HS-5 (cell line): ENCODE measurements around the gene CORIN.
"Not testable (repeated sequence)": the region's sequence is repeated elsewhere in the genome, so short reads cannot be mapped to it uniquely, and the experiment has no call there.

Source experiments
- DNase-seq: peaks from one replicate; pipeline ENCODE4 v3.0.0-alpha.2; 2012; ENCODE audit warnings: low read depth

CORIN gene

DNA sequence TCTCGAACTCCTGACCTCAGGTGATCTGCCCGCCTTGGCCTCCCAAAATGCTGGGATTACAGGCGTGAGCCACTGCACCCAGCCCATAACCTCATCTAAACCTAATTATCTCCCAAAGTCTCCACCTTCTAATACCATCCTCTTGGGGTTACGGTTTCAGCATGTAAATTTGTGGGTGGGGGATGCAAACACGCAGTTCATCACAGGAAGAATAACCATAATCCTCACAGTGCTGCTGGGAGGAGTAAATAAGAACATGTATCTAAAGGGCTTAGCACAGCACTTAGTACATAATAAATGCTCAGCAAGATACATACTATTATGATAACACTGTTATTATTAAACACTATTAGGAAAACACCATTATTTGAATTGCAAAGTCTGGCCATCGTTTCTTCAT lies 116.4 kb downstream of the CORIN start:
- no peak for DNase-seq

DNA sequence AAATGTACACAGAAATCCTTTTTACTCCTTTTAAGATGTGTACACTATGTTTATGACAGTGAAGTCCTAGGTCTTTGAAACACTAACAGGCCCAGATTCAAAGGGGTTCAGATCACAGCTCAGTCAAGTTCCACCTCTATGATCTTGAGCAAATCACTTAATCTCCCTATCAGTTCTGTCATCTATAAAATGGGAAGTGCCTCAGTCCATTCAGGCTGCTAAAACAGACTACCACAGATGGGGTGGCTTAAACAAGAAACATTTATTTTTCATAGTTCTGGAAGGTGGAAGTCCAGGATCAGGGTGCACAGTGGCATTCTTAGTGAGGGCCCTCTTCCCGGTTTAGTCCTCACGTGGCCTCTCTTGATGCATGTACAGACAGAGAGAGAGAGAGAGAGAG lies 117.1 kb downstream of the CORIN start:
- DNase-seq: no peak

DNA sequence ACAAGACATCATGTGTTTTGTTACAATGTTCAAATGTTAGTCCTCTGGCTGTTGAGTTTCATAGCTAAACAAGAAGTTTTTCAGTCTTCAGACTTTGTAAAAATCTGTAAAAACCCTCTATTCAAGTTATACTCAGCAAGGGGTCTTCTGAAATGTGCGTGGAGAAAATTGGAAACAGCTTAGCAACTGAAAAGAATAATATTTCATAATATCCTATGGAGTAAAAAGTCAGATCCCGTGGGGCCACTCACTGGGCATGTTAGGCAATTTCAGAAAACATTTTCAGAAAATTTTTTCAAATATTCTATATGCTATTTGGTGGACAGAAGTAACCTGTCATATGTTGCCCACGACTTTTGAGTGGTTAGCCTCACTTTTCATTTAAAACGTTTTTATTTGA lies 118.3 kb downstream of the CORIN start:
- DNase-seq: no peak

DNA sequence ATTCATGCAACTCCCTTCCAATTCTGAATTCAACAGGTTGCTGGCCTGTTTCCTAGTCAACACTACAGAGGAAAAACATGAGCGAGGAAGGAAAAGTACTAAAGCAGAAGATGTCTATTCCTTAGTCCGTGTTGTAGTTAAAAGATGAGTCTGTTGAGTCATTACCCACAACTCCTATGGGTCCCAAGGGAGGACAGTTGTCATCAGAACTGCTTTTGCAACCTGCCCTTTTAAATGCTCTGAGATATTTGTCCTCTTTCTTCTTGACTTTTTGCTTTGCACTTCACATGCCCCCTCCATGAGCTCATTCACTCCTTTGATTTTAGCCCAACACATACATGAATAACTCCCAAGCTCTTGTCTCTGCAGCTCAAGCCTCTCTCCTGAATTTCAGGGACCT lies 119.2 kb downstream of the CORIN start:
- DNase-seq: no peak

DNA sequence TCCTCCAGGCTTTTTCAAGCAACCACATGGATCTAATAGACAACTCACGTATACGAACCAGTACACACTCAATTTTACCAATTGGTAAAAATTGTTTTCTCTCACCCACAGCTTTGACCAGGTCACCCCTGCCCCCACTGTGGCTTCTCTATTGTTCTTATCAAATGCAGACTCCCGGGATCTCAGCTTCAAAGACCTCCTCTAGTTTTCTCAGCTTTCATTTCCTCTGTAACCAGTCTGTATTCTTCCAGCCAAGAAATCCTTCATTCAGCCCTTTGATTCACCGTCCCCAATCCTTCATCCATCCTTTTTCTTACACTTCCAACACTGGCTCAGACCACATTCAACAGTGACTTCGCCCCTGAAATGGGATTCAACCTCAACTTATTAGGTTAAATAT lies 120.7 kb downstream of the CORIN start:
- DNase-seq: no peak

DNA sequence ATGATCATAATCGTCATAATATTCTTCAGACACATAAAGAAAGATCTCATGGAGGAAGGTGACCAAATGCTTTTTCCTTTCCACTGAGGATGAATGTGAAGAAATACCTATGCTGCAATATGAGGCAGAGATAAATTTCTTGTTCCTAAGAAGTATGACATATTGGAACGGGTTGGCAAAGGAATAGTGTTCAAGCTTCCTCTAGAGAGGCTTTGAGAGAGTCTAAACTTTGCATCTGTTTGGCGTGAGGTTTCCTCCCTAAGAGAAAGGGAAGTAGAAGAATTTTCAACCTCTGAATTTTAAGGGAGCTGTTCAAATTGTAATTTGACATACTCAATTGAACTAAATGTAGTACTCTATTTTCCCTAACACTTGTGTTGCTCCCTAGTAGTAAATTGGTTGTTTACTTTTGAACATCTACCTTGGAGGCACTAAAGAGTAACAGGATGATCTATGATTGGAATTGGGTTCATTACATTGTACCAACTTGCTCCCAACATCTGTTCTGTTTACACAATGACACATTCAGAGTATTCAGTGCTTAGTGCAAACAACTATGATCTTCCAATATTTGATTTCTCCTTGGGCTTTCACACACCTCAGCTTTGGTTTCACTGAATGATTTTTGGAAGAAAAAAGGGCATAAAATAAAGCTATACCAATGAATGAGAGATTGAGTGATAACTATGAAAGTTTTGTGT lies 122.0 kb downstream of the CORIN start:
- no peak for DNase-seq

DNA sequence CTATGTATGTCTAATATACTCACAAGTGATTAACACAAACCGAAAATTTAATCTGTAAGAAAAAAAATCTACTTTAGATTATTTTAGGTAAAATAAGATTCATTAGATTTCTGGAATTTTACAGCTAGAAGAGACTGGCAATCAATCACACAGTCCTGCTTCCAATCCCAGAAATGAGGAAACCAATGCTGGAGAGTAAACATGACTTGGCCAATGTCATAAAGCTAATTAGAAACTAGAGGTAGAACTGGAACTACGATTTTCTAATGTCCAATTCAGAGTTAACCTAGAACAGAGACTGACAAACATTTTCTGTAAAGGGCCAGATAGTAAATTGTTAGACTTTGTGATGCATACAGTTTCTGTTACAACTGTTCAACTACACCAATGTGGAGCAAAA lies 123.6 kb downstream of the CORIN start:
- DNase-seq: no peak

DNA sequence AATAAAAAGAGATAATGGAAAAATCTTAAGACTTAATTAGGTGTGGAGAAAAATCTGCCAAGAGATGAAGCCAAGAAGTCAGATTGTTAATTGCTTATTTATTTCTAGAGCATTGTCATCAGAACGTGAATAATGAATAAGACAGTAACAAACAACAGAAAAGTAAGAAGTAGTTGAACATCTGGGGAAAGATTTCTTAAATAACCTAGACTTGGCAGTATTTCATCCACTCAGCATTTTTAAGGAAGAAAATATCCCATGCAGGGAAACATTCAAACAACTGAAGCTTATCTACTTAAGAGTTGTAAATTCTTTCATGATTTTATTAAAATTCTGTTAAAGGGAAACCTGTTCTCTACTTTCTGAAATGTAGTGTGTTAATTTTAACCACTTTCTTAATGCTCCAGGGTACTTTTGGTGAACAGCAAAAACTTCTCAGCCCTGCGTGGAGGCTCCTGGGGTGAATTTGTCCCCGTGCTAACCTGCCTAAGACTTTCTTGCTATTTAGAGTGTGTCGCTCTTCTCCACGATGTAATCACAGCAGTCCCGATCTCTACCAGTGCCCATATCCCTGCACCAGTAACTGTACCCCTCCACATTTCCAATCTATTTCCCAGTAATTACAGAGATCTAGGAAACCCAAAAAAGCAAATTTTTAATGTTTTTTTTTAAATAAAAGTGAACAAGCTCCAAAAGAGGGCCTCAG lies 124.6 kb downstream of the CORIN start:
- DNase-seq: no peak

DNA sequence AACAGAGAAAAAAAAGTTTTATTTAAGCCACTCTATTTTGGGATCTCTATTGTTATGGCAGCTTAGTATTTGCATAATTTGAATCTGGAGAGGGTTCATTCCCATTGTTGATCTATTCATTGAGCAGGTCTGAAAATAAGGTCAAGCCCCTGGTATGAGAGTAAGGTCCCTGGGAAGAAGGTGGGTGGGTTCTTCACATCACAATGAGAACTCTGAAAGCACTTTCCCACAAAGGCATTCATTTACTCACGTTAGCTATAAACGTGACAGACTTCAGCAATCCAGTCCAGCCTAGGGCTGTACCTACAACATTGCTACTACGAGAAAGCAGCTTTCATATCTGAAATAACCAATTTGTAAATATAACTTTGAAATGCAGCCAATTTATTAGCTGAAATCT lies 126.2 kb downstream of the CORIN start:
- no peak for DNase-seq

DNA sequence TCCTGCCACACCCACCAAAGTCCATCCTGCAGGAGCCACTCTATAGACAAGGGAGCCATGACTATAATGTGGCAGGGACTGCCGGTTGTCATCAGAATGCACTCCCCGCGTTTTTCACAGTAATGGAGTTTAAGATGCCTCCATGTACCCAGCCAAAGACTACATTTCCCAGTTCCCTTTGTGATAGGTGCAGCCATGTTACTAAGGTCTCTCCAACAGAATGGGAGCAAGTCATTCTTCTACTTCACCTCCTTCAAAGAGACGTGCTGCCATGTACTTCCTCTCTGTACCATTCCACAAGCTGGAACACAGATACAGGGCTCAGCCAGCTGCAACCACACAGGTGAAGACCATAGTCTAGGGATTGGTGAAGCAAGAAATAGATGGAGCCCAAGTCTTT lies 126.7 kb downstream of the CORIN start:
- no peak for DNase-seq

DNA sequence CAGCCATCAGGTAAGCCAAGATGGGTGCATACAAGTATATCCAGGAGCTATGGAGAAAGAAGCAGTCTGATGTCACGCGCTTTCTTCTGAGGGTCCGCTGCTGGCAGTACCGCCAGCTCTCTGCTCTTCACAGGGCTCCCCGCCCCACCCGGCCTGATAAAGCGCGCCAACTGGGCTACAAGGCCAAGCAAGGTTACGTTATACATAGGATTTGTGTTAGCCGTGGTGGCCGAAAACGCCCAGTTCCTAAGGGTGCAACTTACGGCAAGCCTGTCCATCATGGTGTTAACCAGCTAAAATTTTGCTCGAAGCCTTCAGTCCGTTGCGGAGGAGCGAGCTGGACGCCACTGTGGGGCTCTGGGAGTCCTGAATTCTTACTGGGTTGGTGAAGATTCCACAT lies 131.5 kb downstream of the CORIN start:
- DNase-seq: not testable (repeated sequence)

DNA sequence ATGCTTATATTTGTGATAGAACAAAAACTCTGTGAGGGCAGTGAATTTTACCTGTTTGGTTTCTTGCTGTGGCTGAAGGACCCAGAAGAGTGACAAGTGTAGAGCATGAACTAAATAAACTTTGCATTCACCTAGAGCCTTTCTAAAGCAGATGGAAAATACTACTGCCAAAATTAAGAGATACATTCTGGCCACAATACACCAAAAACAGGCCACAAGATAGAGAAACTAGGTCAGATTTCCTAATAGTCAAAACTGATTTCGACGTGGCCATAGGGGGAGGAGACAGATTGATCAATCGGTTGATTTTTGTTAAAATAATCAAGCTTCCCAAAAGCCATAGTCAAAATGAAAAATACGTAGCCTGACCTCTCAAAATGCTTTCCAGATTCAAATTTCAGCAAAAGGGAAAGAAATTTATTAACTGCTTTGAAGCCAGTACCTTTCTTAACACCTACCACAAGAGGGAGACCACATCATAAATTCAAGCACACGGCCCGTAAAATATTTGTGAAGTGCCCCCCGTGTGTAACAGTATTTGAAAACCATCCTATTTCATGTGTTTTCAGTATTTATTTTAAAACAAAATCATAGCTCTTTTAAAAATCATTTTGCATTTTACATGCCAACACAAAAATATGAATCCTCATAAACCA lies 132.4 kb downstream of the CORIN start:
- no peak for DNase-seq

DNA sequence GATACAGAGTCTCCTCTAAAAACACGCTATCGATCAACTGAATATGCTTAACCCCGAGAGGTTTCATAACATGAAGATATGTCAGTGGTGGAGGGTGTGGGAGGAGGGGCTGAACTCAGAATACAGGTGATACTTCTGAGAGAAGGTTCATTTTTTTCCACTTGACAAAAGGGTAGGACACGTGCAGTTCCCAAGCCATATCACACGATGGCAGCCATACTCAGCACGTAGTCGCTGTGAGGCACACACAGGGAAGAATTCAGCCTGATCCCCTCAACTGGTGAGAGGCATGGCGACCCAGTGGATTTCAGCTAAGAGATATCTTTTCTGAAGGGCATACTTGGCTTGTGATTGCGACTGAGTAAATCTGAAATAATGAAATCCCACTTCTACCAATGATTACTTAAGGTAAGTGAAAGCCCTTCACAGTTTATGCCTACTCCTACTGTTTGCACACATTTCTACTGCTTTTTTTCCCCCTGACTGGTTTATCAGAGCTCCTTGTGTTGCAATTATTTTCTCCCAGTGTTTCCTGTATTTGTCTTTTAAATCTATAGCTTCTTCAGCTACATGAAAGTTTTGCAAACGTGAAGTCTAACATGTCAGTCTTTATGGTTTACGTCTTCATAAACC lies 133.1 kb downstream of the CORIN start:
- no peak for DNase-seq

DNA sequence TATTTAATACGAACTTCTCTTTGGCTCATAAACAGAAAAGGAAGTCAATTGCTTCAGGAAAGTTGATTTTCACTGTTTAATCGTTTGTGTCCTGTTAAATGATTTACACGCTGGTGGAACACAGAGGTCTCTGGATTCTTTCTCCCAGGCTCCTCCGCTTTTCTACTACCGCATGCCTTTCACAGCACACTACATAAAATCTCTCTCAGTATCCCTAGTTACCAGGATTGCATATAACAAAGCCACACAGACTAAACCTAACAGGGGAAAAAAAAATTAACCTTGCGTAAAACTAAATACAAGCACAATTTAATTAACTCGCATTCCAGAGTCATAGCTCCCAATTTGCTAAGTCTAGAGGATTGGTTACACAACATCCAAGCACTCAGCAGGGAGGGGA lies 133.9 kb downstream of the CORIN start:
- no peak for DNase-seq

DNA sequence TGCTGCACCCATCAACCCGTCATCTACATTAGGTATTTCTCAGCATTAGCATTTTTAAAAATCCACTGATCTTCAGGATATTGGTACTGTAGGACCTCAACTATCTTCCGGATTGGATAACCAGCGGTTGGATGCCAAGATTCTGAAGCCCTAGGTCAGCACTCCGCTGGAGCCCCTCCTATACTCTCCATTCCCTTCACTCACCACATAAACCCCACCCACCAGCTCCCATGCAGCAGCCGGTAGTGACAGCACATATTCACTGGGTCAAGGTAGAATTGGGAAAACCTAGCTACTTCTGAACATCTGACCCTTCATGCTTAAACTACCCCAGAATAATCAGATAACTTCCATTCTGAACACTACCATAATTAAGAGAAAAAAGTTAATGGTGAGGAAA lies 134.9 kb downstream of the CORIN start:
- no peak for DNase-seq

DNA sequence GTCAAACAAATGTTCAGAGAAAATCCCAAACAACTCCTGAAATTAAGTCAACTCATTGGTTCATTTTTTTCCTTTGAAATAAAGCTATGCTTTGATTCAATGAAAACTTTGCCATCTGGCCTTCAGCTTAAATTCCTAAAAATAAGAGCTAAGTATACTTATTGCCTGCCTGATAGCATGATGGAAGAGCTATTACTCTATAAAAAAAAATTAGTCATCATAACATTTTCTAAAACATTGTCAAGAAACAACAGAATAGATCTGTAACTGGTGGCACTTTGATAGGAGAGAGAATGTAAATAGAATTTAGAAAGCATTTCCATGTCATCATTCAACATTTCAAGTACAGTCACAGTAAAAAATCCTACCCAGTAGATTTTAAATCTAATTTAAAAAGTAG lies 136.6 kb downstream of the CORIN start:
- DNase-seq: no peak

DNA sequence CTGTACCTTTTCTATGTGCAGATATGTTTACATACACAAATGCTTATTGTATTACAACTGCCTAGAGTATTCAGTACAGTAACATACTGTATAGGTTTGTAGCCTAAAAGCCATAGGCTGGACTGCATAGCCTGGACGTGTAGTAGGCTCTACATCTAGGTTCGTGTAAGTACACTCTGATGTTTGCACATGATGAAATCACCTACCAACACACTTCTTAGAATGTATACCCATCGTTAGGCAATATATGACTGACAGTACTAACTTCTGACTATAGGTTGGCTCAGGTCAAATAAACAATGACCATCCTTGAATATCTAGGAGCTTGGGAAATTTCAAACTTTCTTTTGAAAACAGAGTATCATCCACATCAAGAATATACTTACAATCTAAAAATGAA lies 139.0 kb downstream of the CORIN start:
- DNase-seq: no peak

DNA sequence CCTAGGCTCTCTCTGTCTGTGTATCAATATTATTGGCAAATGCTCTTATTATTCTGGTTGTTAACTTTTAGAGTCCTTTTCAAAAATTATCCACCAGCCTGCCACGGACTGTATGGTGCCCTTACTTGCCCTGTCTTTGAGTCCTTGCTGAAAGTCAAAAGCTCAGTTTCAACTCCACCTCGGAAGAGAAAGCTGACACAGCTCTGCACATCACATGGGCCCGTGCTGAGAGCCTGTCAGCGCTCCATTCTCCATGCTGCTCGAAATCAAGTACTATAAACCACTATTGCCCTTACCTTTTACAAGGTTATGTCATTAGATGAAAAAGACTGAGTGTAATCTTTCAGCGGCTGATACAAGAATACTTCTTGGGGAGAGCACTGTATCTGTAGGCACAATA lies 141.0 kb downstream of the CORIN start:
- no peak for DNase-seq

DNA sequence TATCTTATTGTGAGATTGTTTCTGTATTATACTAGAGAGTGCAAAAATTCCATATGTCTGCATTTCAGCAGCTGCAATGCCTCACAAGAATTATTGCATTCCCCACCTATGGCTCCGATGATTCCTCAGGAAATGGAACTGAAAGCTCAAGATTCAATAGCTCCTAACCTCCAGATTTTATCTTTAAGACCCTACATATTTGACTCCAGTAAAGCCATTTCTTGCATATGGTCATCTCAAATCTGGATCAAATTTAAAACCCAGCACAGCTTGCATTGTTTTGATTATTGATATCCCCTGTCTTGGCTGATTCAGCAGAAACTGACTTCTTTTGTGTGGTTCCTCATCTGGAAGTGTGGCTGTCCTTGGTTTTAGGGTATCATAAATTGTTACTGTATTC lies 142.6 kb downstream of the CORIN start:
- no peak for DNase-seq

DNA sequence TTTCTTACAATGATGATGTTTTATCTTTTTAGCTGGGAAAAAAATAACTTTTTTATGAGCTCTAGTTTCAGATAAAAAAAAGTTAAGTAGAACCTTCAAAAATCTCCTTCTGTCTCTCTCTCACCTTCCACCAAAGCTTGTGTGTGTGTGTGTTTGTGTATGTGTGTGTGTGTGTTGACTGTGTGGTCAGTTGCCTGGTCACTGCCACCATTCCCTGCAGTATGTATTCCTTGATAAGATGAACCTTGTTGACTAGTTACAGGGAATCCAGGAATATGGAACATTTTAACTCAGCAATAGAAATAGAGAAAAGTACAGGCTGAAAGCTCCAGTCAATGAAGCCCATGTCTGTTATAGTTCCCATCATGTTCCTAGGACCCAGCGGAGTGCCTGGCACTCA lies 143.5 kb downstream of the CORIN start:
- DNase-seq: no peak

DNA sequence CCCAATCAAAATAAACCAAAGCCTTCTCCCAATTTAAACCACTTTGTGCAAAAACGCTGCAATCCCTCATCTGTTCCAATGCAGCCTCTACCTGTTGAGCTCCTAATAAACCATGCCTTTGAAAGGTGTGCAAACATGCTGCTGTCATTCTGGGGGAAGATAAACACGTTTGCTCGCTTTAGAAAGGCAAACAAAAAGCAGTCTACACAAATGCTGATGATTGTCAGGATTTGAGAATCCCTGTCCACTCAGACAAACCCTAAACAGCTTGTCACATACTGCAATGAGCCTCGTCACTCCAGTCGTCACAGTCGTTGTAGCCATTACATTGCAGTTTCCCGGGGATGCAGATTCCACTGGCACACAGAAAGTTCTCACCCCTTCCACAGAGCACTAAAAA lies 145.2 kb downstream of the CORIN start:
- no peak for DNase-seq

DNA sequence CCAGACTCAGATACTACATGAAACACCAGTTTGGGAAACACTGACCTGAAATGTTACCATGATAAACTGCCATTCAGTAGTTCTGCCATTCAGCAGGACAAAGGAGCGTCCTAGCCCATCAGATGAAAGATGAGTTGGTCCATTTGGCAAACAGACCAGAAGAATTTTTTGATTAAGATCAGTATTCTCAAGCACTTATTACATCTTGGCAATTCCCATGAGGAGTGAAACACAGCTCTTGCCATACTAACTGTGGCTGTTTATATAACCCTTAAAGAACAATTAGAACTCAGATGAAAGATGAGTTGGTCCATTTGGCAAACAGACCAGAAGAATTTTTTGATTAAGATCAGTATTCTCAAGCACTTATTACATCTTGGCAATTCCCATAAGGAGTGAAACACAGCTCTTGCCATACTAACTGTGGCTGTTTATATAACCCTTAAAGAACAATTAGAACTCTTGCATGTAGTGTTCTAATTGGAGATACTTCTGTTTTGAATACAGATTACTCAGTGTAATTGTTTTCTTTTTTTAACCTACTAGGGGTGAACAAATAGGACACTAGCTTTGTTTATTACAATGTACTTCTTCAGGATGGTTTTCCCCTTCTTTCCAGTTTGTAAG lies 146.0 kb downstream of the CORIN start:
- DNase-seq: not testable (repeated sequence)

DNA sequence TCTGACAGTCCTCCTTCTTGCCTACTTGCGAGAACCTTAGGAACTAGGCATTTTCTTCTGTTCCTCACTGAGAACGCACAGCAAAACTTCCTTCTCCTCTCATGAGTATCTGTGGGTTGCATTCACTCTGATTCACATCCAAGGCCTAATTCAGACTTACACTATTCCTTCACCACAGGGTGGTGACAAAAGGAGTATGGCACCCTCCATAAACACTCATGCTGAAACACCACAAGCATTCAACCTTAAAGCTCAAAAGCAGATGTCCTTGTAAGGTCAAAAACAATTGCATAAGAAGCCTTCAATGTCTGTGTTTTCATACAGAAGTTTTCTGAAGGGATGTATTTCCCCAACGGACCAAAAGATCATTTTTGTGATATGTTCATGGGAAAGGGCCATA lies 147.3 kb downstream of the CORIN start:
- no peak for DNase-seq
